Measurements from ENCODE around the gene LMF1. TPM values are rescaled to one million over a fixed set of nuclear protein-coding genes. Genes with fewer than 3 reads are reported as not detected.

LMF1 gene
- total and polyA plus RNA-seq, 9 of the 15 experiments (the other 6 are each of a cell fraction or from before 2014, with no cell fraction given) = 0.11 to 1.6 (median 0.55) TPM; not detected in 1

GRCh38 chr16:853981-854807 is 116.6 kb downstream of the LMF1 start (continued):
- TF ChIP-seq CREB3 (tag; conservative IDR thresholded peaks at IDR 0.05; ENCODE audit: low read depth) (no peak), DEAF1 (CRISPR knock-in tag; IDR thresholded peaks at IDR 0.05) (no peak)

- Histone ChIP-seq H3K9ac (ENCODE audit: insufficient read depth in 1 of 2, low read depth in 2 of 2, low read length in 2 of 2) (no peak overlapping the region), H4K20me1 (replicated peaks; ENCODE audit: control insufficient read depth, insufficient read depth, low read length) (no peaks in the 10 kb centered on the region), H3K79me2 (ENCODE audit: control insufficient read depth, insufficient read depth, low read length) (no peaks in the 10 kb centered on the region), H3K9me1 (ENCODE audit: control insufficient read depth, insufficient read depth, low read length) (no peaks in the 10 kb centered on the region), H3K4me3 (no peak overlapping the region), H3K9me3 (replicated peaks; ENCODE audit: control insufficient read depth, insufficient read depth, low read depth, low read length) (no peaks in the 10 kb centered on the region; the same call in 1 of the 2 replicates), H3K36me3 (ENCODE audit: control insufficient read depth, insufficient read depth, low read length) (no peaks in the 10 kb centered on the region), H3K4me2 (ENCODE audit: insufficient read depth, low read length) (no peak overlapping the region), H3K27me3 (ENCODE audit: control insufficient read depth in 2 of 2, insufficient read depth in 2 of 2, low read length in 2 of 2) (peaks cover 24 to 69% of the 10 kb centered on the region in 2 experiments), H2AFZ (ENCODE audit: low read depth, low read length) (no peak overlapping the region), H3K4me1 (replicated peaks in 1 of 2; ENCODE audit: control insufficient read depth in 2 of 2, insufficient read depth in 2 of 2, low read length in 2 of 2) (peaks cover 0 to 6% of the 10 kb centered on the region in 2 experiments; a peak in 1 of 5 replicates), H3K27ac (ENCODE audit: extremely low read depth, low read depth, low read length) (no peak overlapping the region)
- ATAC-seq = no peak
- in situ Hi-C loops (cut with MboI) = no loop called here
- POLR2A ChIA-PET = interaction anchor here (0.6 to 0.7 kb wide), 2 partner anchors 12 to 14 kb away, joined by 3 read pairs; no protein-coding TSS in a partner anchor
- no peak for FAIRE-seq
- intact Hi-C loops (cut with micrococcal nuclease) = no loop called here
- 0% methylated on average over 8 of the region's 11 CpGs for WGBS (ENCODE audit: insufficient coverage, low coverage, missing lambda C conversion rate)
- CTCF ChIA-PET (ENCODE audit: low intra/inter-chr PET ratio) = no interaction called here
- no TSS peak for BruUV-seq (replicated peaks)
- DNase-seq (ENCODE audit: extremely low read depth in 1 of 4, low spot score in 3 of 4) = no peak
- TF ChIP-seq ZNF449 (CRISPR knock-in tag; IDR thresholded peaks at IDR 0.05) = no peak
- no peak for TF ChIP-seq CHCHD3 (CRISPR knock-in tag; IDR thresholded peaks at IDR 0.05)
- no peak for TF ChIP-seq CHD1 (IDR thresholded peaks at IDR 0.05; ENCODE audit: low read length)
- TF ChIP-seq NFXL1 (CRISPR knock-in tag; IDR thresholded peaks at IDR 0.05) = no peak
- no peak for TF ChIP-seq MXD1 (CRISPR knock-in tag; IDR thresholded peaks at IDR 0.05; ENCODE audit: borderline replicate concordance, poor library complexity, severe bottlenecking)
- TF ChIP-seq TEAD1 (CRISPR knock-in tag; IDR thresholded peaks at IDR 0.05) = no peak
- no peak for TF ChIP-seq ZNF57 (CRISPR knock-in tag; IDR thresholded peaks at IDR 0.05)
- no peak for TF ChIP-seq HNRNPUL1 (IDR thresholded peaks at IDR 0.05; ENCODE audit: low read length)
- TF ChIP-seq ZFP36 (IDR thresholded peaks at IDR 0.05; ENCODE audit: low read depth, low read length, partially characterized antibody) = no peak
- no peak for TF ChIP-seq NFE2 (IDR thresholded peaks at IDR 0.05; ENCODE audit: low read depth)
- no peak for TF ChIP-seq MTA1 (IDR thresholded peaks at IDR 0.05; ENCODE audit: borderline replicate concordance)
These were observed 117.5 kb downstream of the LMF1 start for GRCh38 chr16:853306-853705.

Data from K562 (cell line).